B cell (primary cell): ENCODE data around the gene GABRB2. TPM values are rescaled to one million over a fixed set of nuclear protein-coding genes. Genes with fewer than 3 reads are reported as not detected.

Source experiments
- ATAC-seq: fragments of 200-7000 bp; cut with Tn5 transposase; one replicate; pipeline ENCODE4 v1.10.0; 2021; ENCODE audit warnings: low read depth, mild to moderate bottlenecking, moderate number of reproducible peaks, moderate library complexity
- CTCF ChIA-PET: fragments of 350-600 bp; sonication (Branson Sonifier 250); formaldehyde crosslinking; loops from one replicate; lab custom pipeline; 2021; ENCODE audit warnings: antibody characterized with exemption, inconsistent platforms; lab: Charles Lee
- POLR2A ChIA-PET: fragments of 350-600 bp; sonication (Branson Sonifier 250); formaldehyde crosslinking; loops from one replicate; lab custom pipeline; 2021; ENCODE audit warnings: antibody characterized with exemption; lab: Charles Lee
- DNase-seq: peaks from one replicate; pipeline ENCODE4 v3.0.0; 2013
- H2AFZ ChIP-seq: 2 replicates; pipeline ENCODE4 v1.6.1; 2012; ENCODE audit warnings: mild to moderate bottlenecking, low read depth, low read length; ENCODE audit not compliant: insufficient read depth, poor library complexity, severe bottlenecking
- H3K27ac ChIP-seq, 2 donors: 1 replicate in 1 of 2; 2 replicates in 1 of 2; pipeline ENCODE4 v1.5.1; 2012 to 2013; ENCODE audit warnings: low read length in 2 of 2, mild to moderate bottlenecking in 2 of 2, moderate library complexity in 1 of 2
- H3K27me3 ChIP-seq, 4 experiments: fragments of 200-600 bp in 1 of 4; sonication (generic) in 1 of 4; replicated peaks in 1 of 4; 1 replicate in 2 of 4; 2 replicates in 2 of 4; pipeline versions ENCODE4 v1.6.1 to v1.7.0; 2013 to 2016; ENCODE audit warnings: low read length in 3 of 4, mild to moderate bottlenecking in 2 of 4, mixed read lengths in 1 of 4, moderate library complexity in 1 of 4; ENCODE audit not compliant: insufficient read depth in 4 of 4, control insufficient read depth in 3 of 4; ENCODE audit errors: control extremely low read depth in 1 of 4
- H3K36me3 ChIP-seq, 2 experiments: replicated peaks in 1 of 2; 1 replicate in 1 of 2; 2 replicates in 1 of 2; pipeline versions ENCODE4 v1.6.1 to v1.7.1; 2013; ENCODE audit warnings: low read length in 1 of 2; ENCODE audit not compliant: insufficient read depth in 2 of 2, control insufficient read depth in 1 of 2; ENCODE audit errors: control extremely low read depth in 1 of 2, extremely low read depth in 1 of 2
- H3K4me1 ChIP-seq, 2 donors: fragments of 200-600 bp in 1 of 2; sonication (generic) in 1 of 2; 1 replicate in 1 of 2; 2 replicates in 1 of 2; pipeline versions ENCODE4 v1.5.1 to v1.6.1; 2013 to 2017; ENCODE audit warnings: low read length in 2 of 2; ENCODE audit not compliant: control insufficient read depth in 2 of 2, insufficient read depth in 2 of 2
- H3K4me2 ChIP-seq: replicated peaks from 2 replicates; pipeline ENCODE3; 2012; ENCODE audit warnings: mild to moderate bottlenecking, low read depth, low read length; ENCODE audit not compliant: poor library complexity, severe bottlenecking
- H3K4me3 ChIP-seq, 5 experiments: fragments of 200-600 bp in 1 of 5; sonication (generic) in 1 of 5; 1 replicate in 3 of 5; 2 replicates in 2 of 5; pipeline versions ENCODE4 v1.5.1 to v1.7.0; 2011 to 2016; ENCODE audit warnings: low read length in 4 of 5, mild to moderate bottlenecking in 4 of 5, low read depth in 2 of 5, control low read depth in 1 of 5, moderate library complexity in 1 of 5; ENCODE audit not compliant: insufficient read depth in 1 of 5; ENCODE audit errors: control extremely low read depth in 1 of 5, extremely low read depth in 1 of 5
- H3K79me2 ChIP-seq: fragments of 200-600 bp; sonication (generic); one replicate; pipeline ENCODE4 v1.6.0; 2016; ENCODE audit warnings: low read length; ENCODE audit not compliant: control insufficient read depth, insufficient read depth
- H3K9ac ChIP-seq: fragments of 200-600 bp; sonication (generic); 2 replicates; pipeline ENCODE4 v1.6.1; 2017; ENCODE audit warnings: mild to moderate bottlenecking, low read length, moderate library complexity
- H3K9me3 ChIP-seq, 3 donors: one replicate each; pipeline versions ENCODE4 v1.6.1 to v1.7.1; 2013; ENCODE audit warnings: low read length in 2 of 3; ENCODE audit not compliant: control insufficient read depth in 2 of 3, insufficient read depth in 1 of 3; ENCODE audit errors: control extremely low read depth in 1 of 3
- H4K20me1 ChIP-seq: 2 replicates; pipeline ENCODE4 v1.6.0; 2012; ENCODE audit warnings: mild to moderate bottlenecking, low read length; ENCODE audit not compliant: insufficient read depth, control insufficient read depth, poor library complexity, severe bottlenecking
- H3K27ac Mint-ChIP-seq: one replicate; pipeline ENCODE4 v1.8.0; 2021; ENCODE audit warnings: mixed read lengths
- H3K27me3 Mint-ChIP-seq: one replicate; pipeline ENCODE4 v1.8.0; 2021; ENCODE audit warnings: mixed read lengths
- H3K4me1 Mint-ChIP-seq: one replicate; pipeline ENCODE4 v1.8.0; 2021; ENCODE audit warnings: mixed read lengths
- H3K4me3 Mint-ChIP-seq: one replicate; pipeline ENCODE4 v1.8.0; 2021; ENCODE audit warnings: mixed read lengths
- H3K9me3 Mint-ChIP-seq: one replicate; pipeline ENCODE4 v1.8.0; 2022; ENCODE audit warnings: mixed read lengths; ENCODE audit not compliant: insufficient read depth
- CTCF ChIP-seq: fragments of 200-600 bp; IDR thresholded peaks from one replicate; pipeline ENCODE4 v1.8.0; 2022; ENCODE audit warnings: antibody characterized with exemption, mild to moderate bottlenecking
- EZH2 ChIP-seq: IDR thresholded peaks from 2 replicates; pipeline ENCODE4 v1.6.1; 2012; ENCODE audit warnings: borderline replicate concordance, low read depth, mild to moderate bottlenecking, moderate library complexity, low read length; ENCODE audit not compliant: insufficient read depth, poor library complexity, severe bottlenecking
- WGBS: methylation state at CpG from one replicate; pipeline ENCODE4 v1.1.5; 2013; ENCODE audit warnings: missing lambda C conversion rate; ENCODE audit not compliant: insufficient coverage; 5-methylcytosine and 5-hydroxymethylcytosine counted together
- intact Hi-C: fragments of 100-400 bp; cut with micrococcal nuclease; formaldehyde crosslinking; loops from one replicate; pipeline ENCODE4 v1.10.0; 2022
- polyA plus RNA-seq: library from polyadenylated mRNA; depleted of rRNA; stranded (reverse); fragments of >200 nt; gene quantifications from 2 replicates; pipeline ENCODE4 v1.2.3, GENCODE V29; 2012
- total RNA-seq, 2 donors: library from RNA; stranded (reverse); fragments of 120-200 nt in 1 of 2; gene quantifications; 1 replicate in 1 of 2; 2 replicates in 1 of 2; pipeline versions ENCODE4 v1.2.3 to v1.2.4, GENCODE V29; 2013 to 2022

The GABRB2 gene
- total and polyA plus RNA-seq, 2 donors (not counting 1 experiment from before 2014, with no cell fraction given) = 0.15 to 0.16 TPM

- intact Hi-C loops = no loop called here
- Histone ChIP-seq H3K79me2 (no peaks in the 10 kb centered on the region), H2AFZ (no peak overlapping the region), H3K9ac (no peak overlapping the region), H3K4me1 (no peaks in the 10 kb centered on the region), H3K27me3 (no peaks in the 10 kb centered on the region), H3K9me3 (no peaks in the 10 kb centered on the region), H3K4me3 (no peak overlapping the region), H3K4me2 (no peak overlapping the region), H4K20me1 (no peaks in the 10 kb centered on the region), H3K36me3 (no peaks in the 10 kb centered on the region), H3K27ac (no peak overlapping the region)
- no peak overlapping the region for H3K4me3 Mint-ChIP-seq
- DNase-seq (no peak), ATAC-seq (no peak)
- WGBS = no CpG with 5 or more reads among the region's 3 CpGs
- no peaks in the 10 kb centered on the region for H3K27me3 Mint-ChIP-seq
- CTCF ChIA-PET = no interaction called here
- no peaks in the 10 kb centered on the region for H3K4me1 Mint-ChIP-seq
- H3K27ac Mint-ChIP-seq = no peak overlapping the region
- POLR2A ChIA-PET = no interaction called here
- TF ChIP-seq EZH2 (no peak), CTCF (no peak)
- H3K9me3 Mint-ChIP-seq = no peaks in the 10 kb centered on the region
These were observed 131.6 kb downstream of the GABRB2 start for GRCh38 chr5:161414896-161415295.

GRCh38 chr5:161414037-161414436, 132.5 kb downstream of the GABRB2 start:
- ChIA-PET CTCF (no interaction called here), POLR2A (no interaction called here)
- Histone ChIP-seq H3K9me3 (no peaks in the 10 kb centered on the region), H3K9ac (no peak overlapping the region), H3K4me2 (no peak overlapping the region), H3K27ac (no peak overlapping the region), H3K4me1 (no peaks in the 10 kb centered on the region), H3K27me3 (no peaks in the 10 kb centered on the region), H3K4me3 (no peak overlapping the region), H3K79me2 (no peaks in the 10 kb centered on the region), H2AFZ (no peak overlapping the region), H3K36me3 (no peaks in the 10 kb centered on the region), H4K20me1 (no peaks in the 10 kb centered on the region)
- DNase-seq (no peak), ATAC-seq (no peak)
- Mint-ChIP-seq H3K27ac (no peak overlapping the region), H3K4me1 (no peaks in the 10 kb centered on the region), H3K4me3 (no peak overlapping the region), H3K27me3 (no peaks in the 10 kb centered on the region), H3K9me3 (no peaks in the 10 kb centered on the region)
- TF ChIP-seq EZH2 (no peak), CTCF (no peak)
- intact Hi-C loops = no loop called here
- WGBS = no CpG with 5 or more reads among the region's 2 CpGs
